Liver (tissue), 9 donors: ENCODE results near the gene TUBA1C. TPM values are rescaled to one million over a fixed set of nuclear protein-coding genes. Genes with fewer than 3 reads are reported as not detected.

Experiments used
- DNase-seq: peaks from one replicate; pipeline ENCODE4 v3.0.0-alpha.2; 2017; ENCODE audit warnings: low spot score
- H3K27ac ChIP-seq, 2 donors: one replicate each; pipeline ENCODE4 v1.7.0; 2013; ENCODE audit warnings: inconsistent platforms in 2 of 2, low read length in 2 of 2, control low read depth in 1 of 2, low read depth in 1 of 2, mild to moderate bottlenecking in 1 of 2
- H3K27me3 ChIP-seq, 4 donors: one replicate each; pipeline versions ENCODE4 v1.6.1 to v1.7.0; 2013; ENCODE audit warnings: low read length in 3 of 4, inconsistent platforms in 1 of 4, mild to moderate bottlenecking in 1 of 4, moderate library complexity in 1 of 4; ENCODE audit not compliant: control insufficient read depth in 4 of 4, insufficient read depth in 4 of 4
- H3K36me3 ChIP-seq, 4 donors: one replicate each; pipeline versions ENCODE4 v1.6.1 to v1.7.0; 2013; ENCODE audit warnings: low read length in 3 of 4, mild to moderate bottlenecking in 3 of 4, low read depth in 1 of 4, moderate library complexity in 1 of 4; ENCODE audit not compliant: control insufficient read depth in 4 of 4, insufficient read depth in 3 of 4
- H3K4me1 ChIP-seq, 4 donors: one replicate each; pipeline versions ENCODE4 v1.6.1 to v1.7.0; 2013; ENCODE audit warnings: low read length in 3 of 4, mild to moderate bottlenecking in 3 of 4, moderate library complexity in 1 of 4; ENCODE audit not compliant: control insufficient read depth in 4 of 4, insufficient read depth in 4 of 4
- H3K4me3 ChIP-seq, 3 donors: one replicate each; pipeline versions ENCODE4 v1.6.1 to v1.7.0; 2013; ENCODE audit warnings: low read length in 3 of 3, control low read depth in 1 of 3, low read depth in 1 of 3, mild to moderate bottlenecking in 1 of 3
- H3K9ac ChIP-seq, 2 donors: one replicate each; pipeline ENCODE4 v1.7.0; 2013; ENCODE audit warnings: low read length in 2 of 2, mild to moderate bottlenecking in 2 of 2, moderate library complexity in 2 of 2, control low read depth in 1 of 2, low read depth in 1 of 2
- H3K9me3 ChIP-seq, 4 donors: one replicate each; pipeline versions ENCODE4 v1.6.1 to v1.7.0; 2013; ENCODE audit warnings: low read length in 3 of 4; ENCODE audit not compliant: control insufficient read depth in 4 of 4
- ATF3 ChIP-seq: IDR thresholded peaks from 2 replicates; pipeline ENCODE4 v1.6.1; 2016; ENCODE audit warnings: antibody characterized with exemption
- CTCF ChIP-seq: fragments of 150-350 bp; IDR thresholded peaks from 2 replicates; pipeline ENCODE4 v1.5.1; 2017; ENCODE audit warnings: improper control_type of control experiment, low read depth, low read length; ENCODE audit not compliant: missing input control
- EGR1 ChIP-seq, 2 donors: IDR thresholded peaks; 2 replicates each; pipeline ENCODE4 v1.6.1; 2016 to 2018; ENCODE audit warnings: antibody characterized with exemption in 2 of 2, low read depth in 2 of 2
- FOXA1 ChIP-seq: IDR thresholded peaks from 2 replicates; pipeline ENCODE4 v1.6.1; 2016; ENCODE audit warnings: antibody characterized with exemption
- FOXA2 ChIP-seq: IDR thresholded peaks from 2 replicates; pipeline ENCODE4 v1.6.1; 2016; ENCODE audit warnings: antibody characterized with exemption
- GABPA ChIP-seq, 2 donors: IDR thresholded peaks in 1 of 2; conservative IDR thresholded peaks in 1 of 2; 2 replicates each; pipeline ENCODE4 v1.6.1; 2016; ENCODE audit warnings: antibody characterized with exemption in 2 of 2, mild to moderate bottlenecking in 1 of 2, moderate library complexity in 1 of 2
- HNF4A ChIP-seq, 2 donors: conservative IDR thresholded peaks; 2 replicates each; pipeline ENCODE4 v1.6.1; 2016; ENCODE audit warnings: antibody characterized with exemption in 2 of 2, mild to moderate bottlenecking in 2 of 2
- HNF4G ChIP-seq: IDR thresholded peaks from 2 replicates; pipeline ENCODE4 v1.6.1; 2016; ENCODE audit warnings: antibody characterized with exemption
- JUND ChIP-seq, 2 donors: IDR thresholded peaks; 2 replicates each; pipeline ENCODE4 v1.6.1; 2016; ENCODE audit warnings: antibody characterized with exemption in 2 of 2
- MAX ChIP-seq: IDR thresholded peaks from 2 replicates; pipeline ENCODE4 v1.6.1; 2016; ENCODE audit warnings: antibody characterized with exemption
- NR2F2 ChIP-seq: IDR thresholded peaks from 2 replicates; pipeline ENCODE4 v1.6.1; 2016; ENCODE audit warnings: antibody characterized with exemption
- RAD21 ChIP-seq, 2 donors: IDR thresholded peaks; 2 replicates each; pipeline ENCODE4 v1.6.1; 2016; ENCODE audit warnings: antibody characterized with exemption in 2 of 2, mild to moderate bottlenecking in 2 of 2
- SP1 ChIP-seq: IDR thresholded peaks from 2 replicates; pipeline ENCODE4 v1.6.1; 2018; ENCODE audit warnings: antibody characterized with exemption, mild to moderate bottlenecking
- TAF1 ChIP-seq: conservative IDR thresholded peaks from 2 replicates; pipeline ENCODE4 v1.6.1; 2016; ENCODE audit warnings: antibody characterized with exemption, mild to moderate bottlenecking
- YY1 ChIP-seq: IDR thresholded peaks from 2 replicates; pipeline ENCODE4 v1.6.1; 2016; ENCODE audit warnings: antibody characterized with exemption, mild to moderate bottlenecking
- WGBS: extraction: QIAGEN DNeasy Blood & Tissue Kit; methylation state at CpG from one replicate; pipeline ENCODE4 v1.1.7; 2013; 5-methylcytosine and 5-hydroxymethylcytosine counted together
- polyA plus RNA-seq, 2 donors: library from polyadenylated mRNA; stranded (reverse) in 1 of 2; unstranded in 1 of 2; fragments of 200-250 nt in 1 of 2; fragments of >200 nt in 1 of 2; fragmentation: Nextera tagmentation in 1 of 2; extraction: Ambion mirVana in 1 of 2; gene quantifications; one replicate each; pipeline versions ENCODE4 v1.2.1 to v1.2.3, GENCODE V29; 2013 to 2015
- total RNA-seq, 2 donors: library from RNA; depleted of rRNA; stranded (reverse); fragments of >200 nt; gene quantifications; one replicate each; pipeline ENCODE4 v1.2.3, GENCODE V29; 2014
- TF ChIP-seq, protein P1 (sequence below): IDR thresholded peaks from 2 replicates; pipeline ENCODE4 v1.6.1; 2016; ENCODE audit warnings: antibody characterized with exemption
- donor health status: healthy.
- donor health status: healthy.
- donor health status: healthy.
- donor health status: healthy.
- donor health status: healthy.

Gene TUBA1C
- total and polyA plus RNA-seq, 4 donors, result 54.6 to 162 (median 103) TPM

DNA sequence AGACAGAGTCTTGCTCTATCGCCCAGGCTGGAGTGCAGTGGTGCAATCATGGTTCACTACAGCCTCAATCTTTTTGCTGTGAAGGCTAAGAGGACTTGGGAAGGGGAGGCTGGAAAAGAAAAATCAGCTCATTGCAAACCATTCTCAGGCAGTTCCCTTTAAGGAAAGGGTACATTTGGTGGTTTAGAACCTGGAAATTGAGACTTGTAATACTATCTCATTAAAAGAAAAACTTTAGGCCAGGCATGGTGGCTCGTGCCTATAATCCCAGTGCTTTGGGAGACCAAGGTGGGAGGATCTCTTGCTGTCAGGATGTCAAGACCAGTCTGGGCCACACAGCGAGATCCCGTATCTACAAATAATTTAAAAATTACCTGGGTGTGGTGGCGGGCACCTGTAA is 21.3 kb upstream of the TUBA1C start:
- H3K9ac ChIP-seq, result no peak overlapping the region
- no peak overlapping the region for H3K27ac ChIP-seq
- TF ChIP-seq ATF3, result no peak
- no peak for TF ChIP-seq CTCF
- TF ChIP-seq JUND (IDR thresholded peaks at IDR 0.05), result no peak
- TF ChIP-seq NR2F2, result no peak
- no peak for TF ChIP-seq FOXA1
- TF ChIP-seq HNF4G, result no peak
- TF ChIP-seq YY1, result no peak
- no peaks in the 10 kb centered on the region for H3K4me1 ChIP-seq
- no peaks in the 10 kb centered on the region for H3K27me3 ChIP-seq
- H3K4me3 ChIP-seq, result no peak overlapping the region
- H3K9me3 ChIP-seq, result no peaks in the 10 kb centered on the region
- 96% methylated on average over 5 of the region's 5 CpGs for WGBS
- H3K36me3 ChIP-seq, result no peaks in the 10 kb centered on the region
- no peak for DNase-seq

DNA sequence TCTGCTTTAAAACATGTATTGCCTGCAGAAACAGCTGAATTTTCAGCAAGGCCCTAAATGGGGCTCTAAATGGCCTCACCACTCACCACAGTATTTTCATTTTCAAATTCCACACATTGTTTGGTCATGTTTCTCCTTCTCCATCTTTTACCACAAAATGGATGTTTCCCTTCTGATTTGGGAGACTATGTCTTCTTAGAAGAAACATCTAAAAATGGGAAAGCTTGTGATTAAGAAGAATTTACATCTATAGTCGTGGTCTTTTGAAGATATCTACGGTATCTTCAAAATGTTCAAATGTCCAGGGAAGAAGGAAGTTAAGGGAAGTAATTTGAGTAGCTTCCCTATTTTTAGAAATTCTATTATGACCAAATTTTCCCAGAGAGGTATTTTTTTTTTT is 20.7 kb upstream of the TUBA1C start:
- H3K27me3 ChIP-seq, result no peaks in the 10 kb centered on the region
- H3K9me3 ChIP-seq, result no peaks in the 10 kb centered on the region
- no peaks in the 10 kb centered on the region for H3K4me1 ChIP-seq
- TF ChIP-seq HNF4G, result no peak
- TF ChIP-seq RAD21 (IDR thresholded peaks at IDR 0.05), result no peak
- TF ChIP-seq SP1, result no peak
- TF ChIP-seq ATF3, result no peak
- no peak for TF ChIP-seq JUND (IDR thresholded peaks at IDR 0.05)
- TF ChIP-seq HNF4A (conservative IDR thresholded peaks at IDR 0.05), result no peak
- TF ChIP-seq NR2F2, result no peak
- TF ChIP-seq, protein P1, sequence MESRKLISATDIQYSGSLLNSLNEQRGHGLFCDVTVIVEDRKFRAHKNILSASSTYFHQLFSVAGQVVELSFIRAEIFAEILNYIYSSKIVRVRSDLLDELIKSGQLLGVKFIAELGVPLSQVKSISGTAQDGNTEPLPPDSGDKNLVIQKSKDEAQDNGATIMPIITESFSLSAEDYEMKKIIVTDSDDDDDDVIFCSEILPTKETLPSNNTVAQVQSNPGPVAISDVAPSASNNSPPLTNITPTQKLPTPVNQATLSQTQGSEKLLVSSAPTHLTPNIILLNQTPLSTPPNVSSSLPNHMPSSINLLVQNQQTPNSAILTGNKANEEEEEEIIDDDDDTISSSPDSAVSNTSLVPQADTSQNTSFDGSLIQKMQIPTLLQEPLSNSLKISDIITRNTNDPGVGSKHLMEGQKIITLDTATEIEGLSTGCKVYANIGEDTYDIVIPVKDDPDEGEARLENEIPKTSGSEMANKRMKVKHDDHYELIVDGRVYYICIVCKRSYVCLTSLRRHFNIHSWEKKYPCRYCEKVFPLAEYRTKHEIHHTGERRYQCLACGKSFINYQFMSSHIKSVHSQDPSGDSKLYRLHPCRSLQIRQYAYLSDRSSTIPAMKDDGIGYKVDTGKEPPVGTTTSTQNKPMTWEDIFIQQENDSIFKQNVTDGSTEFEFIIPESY, result no peak
- TF ChIP-seq GABPA (IDR thresholded peaks at IDR 0.05 in 1 of 2, conservative IDR thresholded peaks at IDR 0.05 in 1 of 2), result no peak
- TF ChIP-seq YY1, result no peak
- 81% methylated on average over 2 of the region's 2 CpGs for WGBS
- no peak overlapping the region for H3K9ac ChIP-seq
- H3K36me3 ChIP-seq, result no peaks in the 10 kb centered on the region
- H3K27ac ChIP-seq, result no peak overlapping the region
- no peak for DNase-seq
- H3K4me3 ChIP-seq, result no peak overlapping the region

GRCh38 chr12:49251357-49251756 is 13.5 kb upstream of the TUBA1C start:
- no peak for DNase-seq
- Histone ChIP-seq H3K4me1 (no peaks in the 10 kb centered on the region), H3K9me3 (no peaks in the 10 kb centered on the region), H3K27ac (no peak overlapping the region), H3K9ac (no peak overlapping the region), H3K27me3 (no peaks in the 10 kb centered on the region), H3K36me3 (no peaks in the 10 kb centered on the region), H3K4me3 (no peak overlapping the region)
- 94% methylated on average over 5 of the region's 5 CpGs for WGBS
- TF ChIP-seq ATF3, result no peak
- no peak for TF ChIP-seq HNF4G
- TF ChIP-seq NR2F2, result no peak
- no peak for TF ChIP-seq TAF1
- no peak for TF ChIP-seq FOXA2
- no peak for TF ChIP-seq FOXA1
- TF ChIP-seq EGR1 (IDR thresholded peaks at IDR 0.05; ENCODE audit: low read depth in 2 of 2), result no peak
- TF ChIP-seq JUND (IDR thresholded peaks at IDR 0.05), result no peak
- no peak for TF ChIP-seq YY1
- TF ChIP-seq, protein P1, result no peak
- no peak for TF ChIP-seq RAD21 (IDR thresholded peaks at IDR 0.05)
- no peak for TF ChIP-seq SP1
- no peak for TF ChIP-seq CTCF
- no peak for TF ChIP-seq MAX
- no peak for TF ChIP-seq HNF4A (conservative IDR thresholded peaks at IDR 0.05)
- TF ChIP-seq GABPA (IDR thresholded peaks at IDR 0.05 in 1 of 2, conservative IDR thresholded peaks at IDR 0.05 in 1 of 2), result no peak
